Trophoblast cell (in vitro differentiated cells and primary cell): ENCODE measurements around the gene ANKRD17.
A peak's percentile ranks its signal among the peaks of the same experiment; 100 is the strongest.

Experiments used
- DNase-seq, 2 donors: peaks; one replicate each; pipeline ENCODE4 v3.0.0-alpha.2; 2016
- H2AFZ ChIP-seq: 2 replicates; pipeline ENCODE4 v1.6.1; 2013; ENCODE audit warnings: low read length, moderate library complexity, mild to moderate bottlenecking; ENCODE audit not compliant: insufficient read depth, poor library complexity
- H2AK5ac ChIP-seq: 2 replicates; pipeline ENCODE4 v1.6.1; 2013; ENCODE audit warnings: mild to moderate bottlenecking, low read length
- H2BK120ac ChIP-seq: 2 replicates; pipeline ENCODE4 v1.6.1; 2013; ENCODE audit warnings: low read length, mild to moderate bottlenecking, moderate library complexity; ENCODE audit not compliant: insufficient read depth, poor library complexity
- H2BK12ac ChIP-seq: 2 replicates; pipeline ENCODE4 v1.6.1; 2013; ENCODE audit warnings: mild to moderate bottlenecking, low read length, moderate library complexity
- H2BK5ac ChIP-seq: 2 replicates; pipeline ENCODE4 v1.6.1; 2013; ENCODE audit warnings: low read length, low read depth, moderate library complexity, mild to moderate bottlenecking; ENCODE audit not compliant: poor library complexity
- H3K14ac ChIP-seq: 2 replicates; pipeline ENCODE4 v1.6.1; 2013; ENCODE audit warnings: mild to moderate bottlenecking, low read length
- H3K18ac ChIP-seq: 2 replicates; pipeline ENCODE4 v1.6.1; 2013; ENCODE audit warnings: mild to moderate bottlenecking, low read length
- H3K23ac ChIP-seq: 2 replicates; pipeline ENCODE4 v1.6.1; 2013; ENCODE audit warnings: low read length
- H3K27ac ChIP-seq: 2 replicates; pipeline ENCODE4 v1.5.1; 2013; ENCODE audit warnings: low read depth, mild to moderate bottlenecking, inconsistent platforms, low read length, moderate library complexity
- H3K27me3 ChIP-seq: 2 replicates; pipeline ENCODE4 v1.6.1; 2013; ENCODE audit warnings: inconsistent platforms, mild to moderate bottlenecking, low read length, moderate library complexity; ENCODE audit not compliant: insufficient read depth
- H3K36me3 ChIP-seq, 2 experiments: 1 replicate in 1 of 2; 2 replicates in 1 of 2; pipeline ENCODE4 v1.6.1; 2013; ENCODE audit warnings: low read length in 2 of 2, mild to moderate bottlenecking in 2 of 2, moderate library complexity in 1 of 2; ENCODE audit not compliant: insufficient read depth in 2 of 2, control insufficient read depth in 1 of 2
- H3K4ac ChIP-seq: 2 replicates; pipeline ENCODE4 v1.6.1; 2013; ENCODE audit warnings: low read depth, mild to moderate bottlenecking, low read length, moderate library complexity
- H3K4me1 ChIP-seq, 2 experiments: 1 replicate in 1 of 2; 2 replicates in 1 of 2; pipeline ENCODE4 v1.6.1; 2013; ENCODE audit warnings: low read length in 2 of 2, mild to moderate bottlenecking in 2 of 2, moderate library complexity in 1 of 2; ENCODE audit not compliant: insufficient read depth in 2 of 2, control insufficient read depth in 1 of 2
- H3K4me2 ChIP-seq: 2 replicates; pipeline ENCODE4 v1.6.1; 2013; ENCODE audit warnings: inconsistent platforms, mild to moderate bottlenecking, low read length, moderate library complexity
- H3K4me3 ChIP-seq: 2 replicates; pipeline ENCODE4 v1.5.1; 2013; ENCODE audit warnings: mild to moderate bottlenecking, low read depth, low read length, inconsistent platforms
- H3K79me1 ChIP-seq: one replicate; pipeline ENCODE4 v1.6.1; 2013; ENCODE audit warnings: low read length
- H3K79me2 ChIP-seq: 2 replicates; pipeline ENCODE4 v1.6.1; 2013; ENCODE audit warnings: low read length, mild to moderate bottlenecking; ENCODE audit not compliant: control insufficient read depth, insufficient read depth, poor library complexity
- H3K9ac ChIP-seq: 2 replicates; pipeline ENCODE4 v1.6.1; 2013; ENCODE audit warnings: mild to moderate bottlenecking, low read length
- H3K9me3 ChIP-seq: 2 replicates; pipeline ENCODE4 v1.6.1; 2013; ENCODE audit warnings: low read depth, mild to moderate bottlenecking, control low read depth, inconsistent platforms, low read length; ENCODE audit not compliant: insufficient read depth
- H4K12ac ChIP-seq: 2 replicates; pipeline ENCODE4 v1.6.1; 2013; ENCODE audit warnings: low read depth, mild to moderate bottlenecking, low read length, moderate library complexity
- H4K8ac ChIP-seq: 2 replicates; pipeline ENCODE4 v1.6.1; 2013; ENCODE audit warnings: low read depth, mild to moderate bottlenecking, low read length, moderate library complexity
- H4K91ac ChIP-seq: one replicate; pipeline ENCODE4 v1.6.1; 2013; ENCODE audit warnings: low read depth, mild to moderate bottlenecking, low read length, moderate library complexity
- WGBS: extraction: QIAGEN DNeasy Blood & Tissue Kit; methylation state at CpG from one replicate; pipeline ENCODE4 v1.1.7; 2013; ENCODE audit warnings: missing lambda C conversion rate; ENCODE audit not compliant: insufficient read length, insufficient coverage; ENCODE audit errors: extremely low coverage; 5-methylcytosine and 5-hydroxymethylcytosine counted together

Gene ANKRD17

DNA sequence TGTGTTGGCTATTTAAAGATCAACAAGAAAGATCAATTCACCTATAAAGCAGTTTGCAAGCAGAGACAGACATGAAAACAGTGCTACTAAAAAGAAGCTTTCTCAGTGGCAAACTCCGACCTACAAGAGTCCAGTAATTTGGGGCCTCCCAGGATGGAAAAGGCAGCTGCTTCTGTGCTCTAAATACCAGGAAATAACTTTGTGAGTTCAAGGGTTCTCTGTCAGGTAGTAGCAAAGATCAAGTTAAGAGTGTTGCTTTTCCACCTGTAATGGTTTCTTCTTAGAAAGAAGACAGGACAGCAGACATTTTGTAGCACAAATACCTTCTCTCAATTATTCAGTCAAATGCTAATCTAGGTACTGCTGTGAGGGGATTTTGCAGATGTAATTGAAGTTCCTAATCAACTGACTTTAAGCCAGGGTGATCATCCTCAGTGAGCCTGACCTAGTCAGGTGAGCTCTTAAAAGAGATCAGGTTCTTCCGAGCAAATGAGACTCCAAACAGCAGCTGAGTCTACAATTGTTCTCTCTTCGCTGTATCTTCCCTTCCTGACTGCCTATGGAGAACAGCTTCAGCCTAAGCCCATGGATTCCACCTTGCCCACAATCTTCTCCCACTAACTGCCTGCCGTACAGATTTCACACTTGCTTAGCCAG, 13.5 kb downstream of the ANKRD17 start:
- Histone ChIP-seq H2AFZ (no peak overlapping the region), H2BK12ac (no peak overlapping the region), H3K27me3 (no peaks in the 10 kb centered on the region), H4K8ac (no peak overlapping the region), H4K91ac (no peak overlapping the region), H2BK5ac (no peak overlapping the region), H3K9ac (no peak overlapping the region), H3K4me2 (no peak overlapping the region), H3K4me3 (no peak overlapping the region), H3K27ac (no peak overlapping the region), H3K4me1 (no peaks in the 10 kb centered on the region), H2AK5ac (no peak overlapping the region), H2BK120ac (no peak overlapping the region), H3K4ac (peak overlapping the region; percentile 3), H3K14ac (no peak overlapping the region), H3K79me1 (no peaks in the 10 kb centered on the region), H3K36me3 (no peaks in the 10 kb centered on the region), H3K79me2 (peaks cover 3% of the 10 kb centered on the region), H3K9me3 (no peaks in the 10 kb centered on the region), H4K12ac (no peak overlapping the region), H3K18ac (no peak overlapping the region), H3K23ac (no peak overlapping the region)
- no peak for DNase-seq
- no CpG with 5 or more reads among the region's 4 CpGs for WGBS

DNA sequence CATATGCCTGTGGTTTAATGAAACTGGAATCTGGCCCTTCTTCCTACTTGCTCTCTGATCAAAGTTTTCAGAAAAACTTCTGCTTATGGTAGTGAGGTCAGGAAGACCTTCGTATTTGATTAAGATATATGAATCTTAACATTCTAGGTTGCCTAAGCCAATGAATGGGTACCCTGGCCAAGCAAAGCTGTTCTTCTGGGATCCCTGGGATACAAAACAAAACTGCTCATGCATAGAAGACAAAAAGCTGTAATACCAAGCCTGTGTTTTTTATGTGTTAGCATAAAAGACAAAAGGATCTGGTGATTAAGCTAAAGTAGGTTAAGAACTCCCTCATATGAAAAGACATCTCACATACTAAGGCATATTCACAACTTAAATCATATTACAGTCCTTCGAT, 21.6 kb downstream of the ANKRD17 start:
- no peak overlapping the region for H3K23ac ChIP-seq
- no peak overlapping the region for H3K4me3 ChIP-seq
- H4K8ac ChIP-seq, result no peak overlapping the region
- no CpG with 5 or more reads among the region's 2 CpGs for WGBS
- peaks cover 3% of the 10 kb centered on the region for H3K79me2 ChIP-seq
- H3K79me1 ChIP-seq, result no peaks in the 10 kb centered on the region
- no peak overlapping the region for H4K12ac ChIP-seq
- H2AK5ac ChIP-seq, result no peak overlapping the region
- no peaks in the 10 kb centered on the region for H3K4me1 ChIP-seq
- H3K9me3 ChIP-seq, result no peaks in the 10 kb centered on the region
- H3K18ac ChIP-seq, result no peak overlapping the region
- no peaks in the 10 kb centered on the region for H3K27me3 ChIP-seq
- H2BK120ac ChIP-seq, result no peak overlapping the region
- H3K14ac ChIP-seq, result no peak overlapping the region
- no peak overlapping the region for H3K27ac ChIP-seq
- no peak overlapping the region for H3K4ac ChIP-seq
- no peak overlapping the region for H3K4me2 ChIP-seq
- H4K91ac ChIP-seq, result no peak overlapping the region
- peaks cover 0 to 5% of the 10 kb centered on the region in 2 experiments for H3K36me3 ChIP-seq
- no peak overlapping the region for H2BK5ac ChIP-seq
- no peak for DNase-seq
- no peak overlapping the region for H2AFZ ChIP-seq
- H3K9ac ChIP-seq, result no peak overlapping the region
- no peak overlapping the region for H2BK12ac ChIP-seq

DNA sequence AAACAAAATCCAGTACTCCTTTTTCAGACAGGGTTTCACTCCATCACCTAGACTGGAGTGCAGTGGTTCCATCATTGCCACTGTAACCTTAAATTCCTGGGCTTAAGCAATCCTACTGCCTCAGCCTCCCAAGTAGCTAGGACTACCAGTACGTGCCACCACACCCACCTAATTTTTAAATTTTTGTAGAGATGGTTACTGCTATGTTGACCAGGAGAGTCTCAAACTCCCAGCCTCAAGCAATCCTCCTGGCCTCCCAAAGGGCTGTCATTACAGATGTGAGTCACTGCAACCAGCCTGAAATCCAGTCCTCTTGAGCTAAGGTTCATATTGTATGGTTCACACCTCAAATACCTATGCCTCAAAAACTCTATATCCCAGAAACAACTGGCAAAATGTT, 22.4 kb downstream of the ANKRD17 start:
- no CpG with 5 or more reads among the region's 1 CpG for WGBS
- H3K23ac ChIP-seq, result no peak overlapping the region

DNA sequence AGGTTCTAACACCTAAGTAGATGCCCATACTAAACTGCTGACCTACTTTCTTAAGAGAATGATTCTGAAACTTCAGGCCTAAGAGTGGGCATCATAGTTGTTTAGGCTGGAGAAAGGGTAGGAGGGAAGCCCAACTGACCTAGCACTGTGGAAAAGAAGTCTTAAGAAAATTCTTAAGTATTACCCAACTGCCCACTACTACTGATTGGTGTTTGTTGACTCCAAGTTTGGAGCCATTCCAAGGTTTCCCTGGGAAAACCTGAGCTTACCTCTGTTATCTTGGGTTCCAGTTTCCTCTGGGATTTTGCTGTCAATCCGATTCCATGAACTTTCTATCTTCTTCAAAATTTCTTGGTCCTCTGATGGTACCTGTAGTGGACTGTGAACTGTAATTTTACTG, 23.9 kb downstream of the ANKRD17 start:
- H2BK12ac ChIP-seq, result no peak overlapping the region
- no peaks in the 10 kb centered on the region for H3K27me3 ChIP-seq
- H3K14ac ChIP-seq, result no peak overlapping the region
- no peak overlapping the region for H4K91ac ChIP-seq
- H3K79me2 ChIP-seq, result peaks cover 3% of the 10 kb centered on the region
- H4K8ac ChIP-seq, result no peak overlapping the region
- WGBS, result no CpG with 5 or more reads among the region's 1 CpG
- no peak overlapping the region for H4K12ac ChIP-seq
- no peak for DNase-seq
- no peaks in the 10 kb centered on the region for H3K79me1 ChIP-seq
- H3K4ac ChIP-seq, result no peak overlapping the region
- no peak overlapping the region for H2BK5ac ChIP-seq
- no peaks in the 10 kb centered on the region for H3K9me3 ChIP-seq
- H3K18ac ChIP-seq, result no peak overlapping the region
- H3K23ac ChIP-seq, result no peak overlapping the region
- peaks cover 0 to 5% of the 10 kb centered on the region in 2 experiments for H3K36me3 ChIP-seq
- H3K4me1 ChIP-seq, result no peaks in the 10 kb centered on the region
- no peak overlapping the region for H3K9ac ChIP-seq
- no peak overlapping the region for H3K27ac ChIP-seq
- H3K4me3 ChIP-seq, result no peak overlapping the region
- H2BK120ac ChIP-seq, result no peak overlapping the region
- H3K4me2 ChIP-seq, result no peak overlapping the region
- no peak overlapping the region for H2AK5ac ChIP-seq
- H2AFZ ChIP-seq, result no peak overlapping the region

More for the DNA sequence above, 22.4 kb downstream of the ANKRD17 start:
- Histone ChIP-seq H3K79me1 (no peaks in the 10 kb centered on the region), H3K18ac (no peak overlapping the region), H3K14ac (no peak overlapping the region), H2AK5ac (no peak overlapping the region), H4K12ac (no peak overlapping the region), H3K79me2 (peaks cover 3% of the 10 kb centered on the region), H3K27me3 (no peaks in the 10 kb centered on the region), H3K4me2 (no peak overlapping the region), H3K36me3 (peaks cover 0 to 5% of the 10 kb centered on the region in 2 experiments), H4K91ac (no peak overlapping the region), H3K27ac (no peak overlapping the region), H4K8ac (no peak overlapping the region), H3K4ac (no peak overlapping the region), H2AFZ (no peak overlapping the region), H3K4me3 (no peak overlapping the region), H2BK12ac (no peak overlapping the region), H3K9ac (no peak overlapping the region), H2BK120ac (no peak overlapping the region), H3K4me1 (no peaks in the 10 kb centered on the region), H2BK5ac (no peak overlapping the region), H3K9me3 (no peaks in the 10 kb centered on the region)
- peak; percentile 65 to 84 for DNase-seq
